HG03108 (cell line): ENCODE measurements around the gene MAP2K6.

Experiments used
- ATAC-seq: cut with Tn5 transposase; IDR thresholded peaks from one replicate; pipeline ENCODE4 v1.9.1; 2021; ENCODE audit warnings: moderate library complexity; ENCODE audit not compliant: unreplicated experiment

The MAP2K6 gene

GRCh38 chr17:69414408-69415274, at the start of gene MAP2K6:
Gene MAP2K6 (plus strand): TSS chr17:69414697. CDS start chr17:69414985, 288 bp downstream.
- peak; percentile 97 for ATAC-seq

DNA sequence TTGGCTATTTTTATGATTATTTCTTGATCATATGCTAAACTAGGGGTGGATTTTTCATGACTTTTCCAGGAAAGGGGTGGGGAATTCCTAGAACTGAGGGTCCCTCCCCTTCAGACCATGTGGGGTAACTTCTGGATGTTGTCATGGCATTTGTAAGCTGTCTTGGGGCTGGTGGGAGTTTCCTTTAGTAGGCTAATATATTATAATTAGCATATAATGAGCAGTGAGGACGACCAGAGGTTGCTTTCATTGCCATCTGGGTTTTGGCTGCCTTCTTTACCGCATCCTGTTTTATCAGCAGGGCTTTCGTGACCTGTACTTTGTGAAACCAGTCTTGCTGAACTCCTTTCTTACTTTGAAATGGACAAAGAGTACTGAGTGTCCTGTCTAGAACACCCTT, 47.2 kb upstream of the MAP2K6 start:
- ATAC-seq, result peak; percentile 76

DNA sequence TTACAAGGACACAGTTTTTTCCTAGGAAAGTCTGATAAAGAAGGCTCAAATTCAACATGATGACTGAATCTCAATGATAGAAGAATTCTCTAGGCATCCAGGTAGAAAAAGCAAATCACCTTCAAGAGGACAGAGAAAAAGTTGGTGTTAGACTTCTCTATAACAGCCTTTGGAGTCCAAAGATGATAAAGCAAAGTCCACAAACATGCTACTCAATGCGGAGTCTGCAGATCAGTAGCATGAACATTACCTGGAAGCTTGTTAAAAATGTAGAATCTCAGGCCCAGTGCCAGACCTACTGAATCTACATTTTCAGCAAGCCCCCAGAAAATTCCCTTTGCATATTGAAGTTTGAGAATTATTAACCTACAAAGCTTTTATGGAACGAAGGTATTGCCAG, 41.4 kb upstream of the MAP2K6 start:
- ATAC-seq, result no peak

- no peak for ATAC-seq
These were observed 39.3 kb upstream of the MAP2K6 start for GRCh38 chr17:69375229-69375628.

DNA sequence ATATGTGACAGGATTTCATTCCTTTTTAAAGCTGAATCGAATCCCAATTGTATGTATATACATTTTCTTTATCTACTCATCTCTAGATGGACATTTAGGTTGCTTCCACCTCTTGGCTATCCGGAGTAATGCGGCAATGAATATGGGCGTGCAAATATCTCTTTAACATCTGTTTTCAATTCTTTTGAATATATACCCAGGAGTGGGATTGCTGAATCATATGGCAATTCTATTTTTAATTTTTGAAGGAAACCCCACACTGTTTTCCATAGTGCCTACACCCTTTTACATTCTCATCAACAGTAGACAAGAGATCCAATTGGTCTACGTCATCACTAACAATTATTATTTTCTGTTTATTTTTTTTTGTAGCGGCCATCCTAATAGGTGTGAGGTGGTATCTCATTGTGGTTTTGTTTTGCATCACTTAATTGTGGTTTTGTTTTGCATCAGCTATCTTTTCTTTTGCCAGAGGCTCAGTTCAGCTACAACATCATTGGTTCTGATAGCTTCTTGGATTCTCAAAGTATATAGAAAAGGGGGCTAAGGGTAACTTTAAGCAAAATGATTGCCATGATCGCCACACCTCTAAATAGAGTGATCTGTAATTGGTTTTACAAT, 25.6 kb upstream of the MAP2K6 start:
- ATAC-seq, result no peak

GRCh38 chr17:69390795-69391501, 23.5 kb upstream of the MAP2K6 start:
- ATAC-seq, result no peak

DNA sequence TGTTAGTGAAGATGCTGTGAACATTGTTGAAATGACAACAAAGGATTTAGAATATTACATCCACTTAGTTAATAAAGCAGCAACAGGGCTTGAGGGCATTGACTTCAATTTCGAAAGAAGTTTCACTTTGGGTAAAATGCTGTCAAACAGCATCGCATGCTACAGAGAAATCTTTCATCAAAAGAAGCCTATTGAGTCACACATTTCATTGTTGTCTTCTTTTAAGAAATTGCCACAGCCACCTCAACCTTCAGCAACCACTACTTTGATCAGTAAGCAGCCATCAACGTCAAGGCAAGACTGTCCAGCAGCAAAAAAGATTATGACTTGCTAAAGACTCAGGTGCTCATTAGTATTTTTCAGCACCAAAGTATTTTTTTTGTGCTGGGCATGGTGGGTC, 13.2 kb upstream of the MAP2K6 start:
- ATAC-seq, result no peak

DNA sequence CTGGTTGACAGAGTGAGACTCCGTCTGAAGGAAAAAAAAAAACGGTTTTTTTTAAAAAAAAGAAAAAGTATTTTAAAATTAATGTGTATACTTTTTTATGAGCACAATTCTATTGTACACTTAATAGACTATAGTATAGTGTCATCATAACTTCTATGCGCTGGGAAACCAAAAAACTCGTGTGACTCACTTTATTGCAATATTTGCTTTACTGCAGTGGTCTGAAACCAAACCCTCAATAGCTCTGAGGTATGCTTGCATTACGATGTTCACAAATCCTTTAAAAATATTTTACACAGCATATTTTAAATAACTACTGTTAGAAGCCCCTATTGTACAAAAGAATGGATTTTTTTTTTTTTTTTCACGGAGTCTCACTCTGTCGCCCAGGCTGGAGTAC, 12.4 kb upstream of the MAP2K6 start:
- ATAC-seq, result no peak

DNA sequence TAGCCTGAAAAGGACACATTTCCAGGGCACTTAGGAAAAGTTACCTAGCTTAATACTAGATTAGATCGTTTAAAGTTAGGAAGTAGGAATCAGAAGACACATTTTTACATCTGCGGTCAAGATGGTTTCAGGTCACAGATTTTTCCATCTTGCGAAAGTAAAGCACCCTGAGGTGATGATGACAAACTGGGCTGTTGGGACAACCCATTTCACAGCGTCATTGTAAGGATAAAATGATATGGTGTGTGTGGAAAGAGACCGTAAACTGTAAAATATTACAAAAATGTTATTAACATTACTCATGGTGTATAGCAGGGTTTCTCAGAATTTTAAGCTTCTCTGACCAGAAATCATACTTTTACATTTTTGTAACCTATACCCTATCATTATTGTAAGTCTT, 10.1 kb upstream of the MAP2K6 start:
- no peak for ATAC-seq

DNA sequence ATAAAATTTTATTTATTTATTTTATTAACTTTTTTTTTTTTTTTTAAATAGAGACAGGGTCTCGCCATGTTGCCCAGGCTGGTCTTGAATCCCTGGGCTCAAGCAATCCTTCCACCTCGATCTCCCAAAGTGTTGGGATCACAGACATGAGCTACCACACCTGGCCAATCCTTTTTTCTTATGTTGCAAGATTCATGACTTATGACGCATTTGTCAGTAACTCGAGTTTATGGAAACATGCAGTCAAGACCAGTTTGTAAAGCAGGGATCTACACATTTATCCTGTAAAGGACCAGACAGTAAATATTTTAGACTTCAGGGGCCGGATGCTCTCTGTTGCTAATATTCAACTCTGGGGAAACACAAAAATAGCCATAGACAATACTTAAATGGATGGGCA, 9.4 kb upstream of the MAP2K6 start:
- no peak for ATAC-seq

- ATAC-seq, result no peak
These were observed 7.6 kb upstream of the MAP2K6 start for GRCh38 chr17:69406941-69407340.

GRCh38 chr17:69407759-69408158, 6.7 kb upstream of the MAP2K6 start:
- no peak for ATAC-seq

DNA sequence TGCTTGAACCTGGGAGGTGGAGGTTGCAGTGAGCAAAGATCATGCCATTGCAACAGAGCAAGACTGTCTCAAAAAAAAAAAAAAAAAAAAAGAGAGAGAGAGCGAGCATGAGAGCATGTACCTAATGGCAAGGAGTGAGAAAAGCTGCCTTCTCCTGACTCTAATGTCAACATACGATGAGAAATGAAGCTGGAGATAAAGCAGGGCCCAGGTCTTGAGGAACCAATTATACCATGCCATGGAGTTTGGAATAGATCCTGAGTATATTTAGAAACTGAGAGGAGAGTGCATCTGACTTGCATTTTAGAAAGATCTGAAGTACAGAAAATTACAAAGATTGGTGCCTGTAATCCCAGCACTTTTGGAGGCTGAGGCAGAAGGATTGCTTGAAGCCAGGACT, 3.8 kb upstream of the MAP2K6 start:
- ATAC-seq, result no peak

DNA sequence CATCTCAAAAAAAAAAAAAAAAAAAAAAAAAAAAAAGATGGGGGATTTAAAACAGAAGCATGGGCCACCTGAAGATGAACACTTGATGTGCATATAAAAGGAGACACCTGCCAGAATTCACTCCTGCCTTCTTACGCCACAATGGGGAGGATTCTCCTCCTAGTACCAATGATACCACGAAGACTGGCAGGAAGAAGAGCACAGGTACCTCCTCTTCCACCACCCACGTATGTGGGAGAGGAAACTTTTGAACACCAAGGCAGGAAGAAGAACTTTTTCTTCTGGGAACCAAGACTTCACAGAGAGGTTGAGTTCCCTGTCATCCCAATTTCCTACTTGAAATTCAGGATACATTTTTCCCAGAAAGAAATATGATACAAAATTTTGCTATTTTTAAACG, 2.7 kb upstream of the MAP2K6 start:
- ATAC-seq, result no peak

GRCh38 chr17:69412251-69412671, 2.2 kb upstream of the MAP2K6 start:
- no peak for ATAC-seq

GRCh38 chr17:69415431-69415830, 934 bp downstream of the MAP2K6 start:
- ATAC-seq, result no peak

DNA sequence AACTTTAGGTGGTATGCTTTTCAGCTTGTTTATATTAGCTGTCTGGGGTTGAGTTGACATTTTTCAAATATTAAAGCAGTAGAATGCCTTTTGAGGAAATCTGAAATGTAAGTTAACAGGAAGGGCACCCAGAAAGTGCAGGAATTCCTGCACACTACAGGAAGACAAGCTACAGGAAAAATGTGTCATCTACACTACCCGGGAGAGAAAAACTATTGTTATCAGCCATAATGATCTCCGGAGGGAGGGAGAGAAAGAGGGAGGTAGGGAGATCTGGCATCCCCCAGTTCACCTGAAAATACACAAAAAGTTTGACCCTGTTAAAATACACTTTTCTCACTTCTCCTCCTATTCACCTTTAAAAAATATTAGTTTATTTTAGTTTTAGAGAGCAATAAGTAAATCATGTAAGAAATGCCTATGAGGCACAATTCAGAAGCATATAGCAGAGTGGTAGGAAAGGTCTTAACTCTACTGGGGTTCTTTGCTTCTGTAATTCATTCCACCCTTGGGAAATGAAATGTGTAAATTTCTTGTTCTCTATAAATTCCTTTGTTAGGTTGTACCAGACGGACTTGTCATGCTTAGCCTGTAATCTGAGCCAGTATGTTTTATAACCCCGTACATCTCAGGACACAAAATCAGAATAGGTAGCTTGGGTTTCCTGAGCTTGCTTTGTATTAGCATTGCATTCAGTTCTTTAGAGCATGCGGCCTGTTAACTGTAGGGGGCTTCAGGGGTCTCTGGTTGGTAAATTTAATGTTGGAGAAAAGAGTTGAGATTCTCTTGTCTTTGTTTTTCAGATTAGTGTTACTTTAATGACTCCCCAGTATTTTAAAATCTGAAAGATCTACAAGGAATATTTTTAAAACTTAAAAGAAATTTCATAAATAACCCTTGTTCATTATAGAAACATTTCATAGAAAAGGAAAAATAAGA, 3.3 kb downstream of the MAP2K6 start:
- no peak for ATAC-seq

- ATAC-seq, result no peak
These were observed 4.0 kb downstream of the MAP2K6 start for GRCh38 chr17:69418535-69418934.

- no peak for ATAC-seq
These were observed 9.0 kb downstream of the MAP2K6 start for GRCh38 chr17:69423450-69423849.

GRCh38 chr17:69424287-69425041, 10.0 kb downstream of the MAP2K6 start:
- no peak for ATAC-seq
